Keratinocyte (primary cell): ENCODE data around the gene AGFG1.

Experiments
- EZH2 ChIP-seq: IDR thresholded peaks from one replicate; pipeline ENCODE4 v1.6.1; 2012; ENCODE audit warnings: inconsistent platforms, mild to moderate bottlenecking, low read length, moderate library complexity
- TF ChIP-seq, protein P1 (sequence below), 3 experiments: IDR thresholded peaks in 1 of 3; conservative IDR thresholded peaks in 1 of 3; optimal IDR thresholded peaks in 1 of 3; 2 replicates in 2 of 3; 3 replicates in 1 of 3; pipeline versions ENCODE3 to v1.5.1; 2011; ENCODE audit warnings: low read length in 3 of 3, mild to moderate bottlenecking in 3 of 3, moderate library complexity in 2 of 3, control low read depth in 1 of 3, inconsistent platforms in 1 of 3; ENCODE audit not compliant: insufficient read depth in 2 of 3; ENCODE audit errors: extremely low read depth in 1 of 3

DNA sequence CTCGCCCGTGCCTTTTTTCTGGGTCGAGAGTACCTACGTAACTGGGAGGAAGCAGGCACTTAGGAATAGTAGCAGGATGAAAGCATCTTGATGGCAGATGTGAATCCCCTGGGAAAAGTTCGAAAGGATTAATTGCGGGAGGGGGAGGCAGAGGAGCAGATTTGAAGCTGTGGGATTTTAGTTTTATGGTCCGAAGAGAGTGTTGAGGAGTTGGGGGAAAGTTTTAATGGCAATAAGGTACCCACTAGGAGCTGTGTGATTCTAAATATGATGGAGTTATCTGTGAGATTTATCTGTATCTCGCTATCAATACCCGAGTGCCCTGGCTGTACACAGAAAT is 1.1 kb downstream of the AGFG1 start:
- TF ChIP-seq, protein P1, sequence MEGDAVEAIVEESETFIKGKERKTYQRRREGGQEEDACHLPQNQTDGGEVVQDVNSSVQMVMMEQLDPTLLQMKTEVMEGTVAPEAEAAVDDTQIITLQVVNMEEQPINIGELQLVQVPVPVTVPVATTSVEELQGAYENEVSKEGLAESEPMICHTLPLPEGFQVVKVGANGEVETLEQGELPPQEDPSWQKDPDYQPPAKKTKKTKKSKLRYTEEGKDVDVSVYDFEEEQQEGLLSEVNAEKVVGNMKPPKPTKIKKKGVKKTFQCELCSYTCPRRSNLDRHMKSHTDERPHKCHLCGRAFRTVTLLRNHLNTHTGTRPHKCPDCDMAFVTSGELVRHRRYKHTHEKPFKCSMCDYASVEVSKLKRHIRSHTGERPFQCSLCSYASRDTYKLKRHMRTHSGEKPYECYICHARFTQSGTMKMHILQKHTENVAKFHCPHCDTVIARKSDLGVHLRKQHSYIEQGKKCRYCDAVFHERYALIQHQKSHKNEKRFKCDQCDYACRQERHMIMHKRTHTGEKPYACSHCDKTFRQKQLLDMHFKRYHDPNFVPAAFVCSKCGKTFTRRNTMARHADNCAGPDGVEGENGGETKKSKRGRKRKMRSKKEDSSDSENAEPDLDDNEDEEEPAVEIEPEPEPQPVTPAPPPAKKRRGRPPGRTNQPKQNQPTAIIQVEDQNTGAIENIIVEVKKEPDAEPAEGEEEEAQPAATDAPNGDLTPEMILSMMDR (optimal IDR thresholded peaks at IDR 0.05 in 1 of 3, IDR thresholded peaks at IDR 0.05 in 1 of 3, conservative IDR thresholded peaks at IDR 0.05 in 1 of 3; ENCODE audit: extremely low read depth in 1 of 3, insufficient read depth in 2 of 3, low read length in 3 of 3) = no peak
- TF ChIP-seq EZH2 = no peak
